Measurements from ENCODE around the gene CCNA2.

DNA sequence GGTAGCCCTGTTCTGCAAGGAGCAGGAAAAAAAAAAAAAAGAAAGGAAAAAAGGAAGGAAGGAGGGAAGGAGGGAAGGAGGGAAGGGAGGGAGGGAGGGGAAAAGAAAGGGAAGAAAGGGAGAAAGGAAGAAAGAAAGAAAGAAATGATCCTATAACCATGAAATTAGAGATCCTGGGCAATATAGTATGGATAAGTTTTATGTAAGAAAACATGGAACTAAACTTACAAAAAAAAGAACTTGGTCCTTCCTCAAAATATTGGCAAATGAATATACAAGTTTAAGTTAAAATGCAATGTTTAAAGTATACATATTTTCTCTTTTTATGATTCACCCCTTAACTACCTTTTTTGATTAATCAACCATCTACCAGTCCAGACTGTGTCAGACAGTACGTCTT is 27.7 kb upstream of the CCNA2 start:
- TF ChIP-seq, protein P1, sequence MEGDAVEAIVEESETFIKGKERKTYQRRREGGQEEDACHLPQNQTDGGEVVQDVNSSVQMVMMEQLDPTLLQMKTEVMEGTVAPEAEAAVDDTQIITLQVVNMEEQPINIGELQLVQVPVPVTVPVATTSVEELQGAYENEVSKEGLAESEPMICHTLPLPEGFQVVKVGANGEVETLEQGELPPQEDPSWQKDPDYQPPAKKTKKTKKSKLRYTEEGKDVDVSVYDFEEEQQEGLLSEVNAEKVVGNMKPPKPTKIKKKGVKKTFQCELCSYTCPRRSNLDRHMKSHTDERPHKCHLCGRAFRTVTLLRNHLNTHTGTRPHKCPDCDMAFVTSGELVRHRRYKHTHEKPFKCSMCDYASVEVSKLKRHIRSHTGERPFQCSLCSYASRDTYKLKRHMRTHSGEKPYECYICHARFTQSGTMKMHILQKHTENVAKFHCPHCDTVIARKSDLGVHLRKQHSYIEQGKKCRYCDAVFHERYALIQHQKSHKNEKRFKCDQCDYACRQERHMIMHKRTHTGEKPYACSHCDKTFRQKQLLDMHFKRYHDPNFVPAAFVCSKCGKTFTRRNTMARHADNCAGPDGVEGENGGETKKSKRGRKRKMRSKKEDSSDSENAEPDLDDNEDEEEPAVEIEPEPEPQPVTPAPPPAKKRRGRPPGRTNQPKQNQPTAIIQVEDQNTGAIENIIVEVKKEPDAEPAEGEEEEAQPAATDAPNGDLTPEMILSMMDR (conservative IDR thresholded peaks at IDR 0.05; ENCODE audit: low read depth, low read length): no peak
- TF ChIP-seq EZH2 (IDR thresholded peaks at IDR 0.05; ENCODE audit: borderline replicate concordance, low read depth, low read length, poor library complexity, severe bottlenecking): no peak

All from A673 (cell line).